Skeletal muscle tissue (tissue), 4 donors: ENCODE data around the gene CXCR2. TPM values are rescaled to one million over a fixed set of nuclear protein-coding genes. Genes with fewer than 3 reads are reported as not detected.

Source experiments
- H3K27ac ChIP-seq: one replicate; pipeline ENCODE4 v1.7.0; 2013; ENCODE audit warnings: mild to moderate bottlenecking, low read depth, low read length, inconsistent platforms
- H3K27me3 ChIP-seq, 3 donors: one replicate each; pipeline ENCODE4 v1.7.0; 2013; ENCODE audit warnings: low read length in 3 of 3; ENCODE audit not compliant: control insufficient read depth in 3 of 3, insufficient read depth in 3 of 3
- H3K36me3 ChIP-seq, 3 donors: one replicate each; pipeline ENCODE4 v1.7.0; 2013; ENCODE audit warnings: low read length in 3 of 3; ENCODE audit not compliant: control insufficient read depth in 3 of 3, insufficient read depth in 3 of 3
- H3K4me1 ChIP-seq, 3 donors: one replicate each; pipeline ENCODE4 v1.7.0; 2013; ENCODE audit warnings: low read length in 3 of 3, mild to moderate bottlenecking in 3 of 3; ENCODE audit not compliant: control insufficient read depth in 3 of 3, insufficient read depth in 3 of 3
- H3K4me3 ChIP-seq, 3 donors: one replicate each; pipeline ENCODE4 v1.7.0; 2013; ENCODE audit warnings: low read length in 3 of 3
- H3K9ac ChIP-seq, 3 donors: one replicate each; pipeline ENCODE4 v1.7.0; 2013; ENCODE audit warnings: low read length in 3 of 3, mild to moderate bottlenecking in 3 of 3, moderate library complexity in 2 of 3, low read depth in 1 of 3
- H3K9me3 ChIP-seq, 3 donors: one replicate each; pipeline ENCODE4 v1.7.0; 2013; ENCODE audit warnings: low read length in 3 of 3; ENCODE audit not compliant: control insufficient read depth in 3 of 3
- total RNA-seq: library from RNA; depleted of rRNA; stranded (reverse); fragments of >200 nt; gene quantifications from one replicate; pipeline ENCODE4 v1.2.3, GENCODE V29; 2014
- donor health status: Osteomylitis.

Gene CXCR2
- total RNA-seq, 1 donor from 2014 or later: under 0.01 TPM

GRCh38 chr2:218128781-218129457 is 3.1 kb downstream of the CXCR2 start:
- Histone ChIP-seq H3K27ac (no peak overlapping the region), H3K4me3 (no peak overlapping the region), H3K36me3 (no peaks in the 10 kb centered on the region), H3K27me3 (peaks cover 3 to 18% (median 6%) of the 10 kb centered on the region in 3 donors), H3K9me3 (no peaks in the 10 kb centered on the region), H3K4me1 (no peaks in the 10 kb centered on the region), H3K9ac (no peak overlapping the region)

GRCh38 chr2:218129458-218130135 is 3.8 kb downstream of the CXCR2 start:
- Histone ChIP-seq H3K4me3 (no peak overlapping the region), H3K4me1 (no peaks in the 10 kb centered on the region), H3K9me3 (no peaks in the 10 kb centered on the region), H3K27ac (no peak overlapping the region), H3K36me3 (no peaks in the 10 kb centered on the region), H3K9ac (no peak overlapping the region), H3K27me3 (peaks cover 3 to 16% (median 6%) of the 10 kb centered on the region in 3 donors)

GRCh38 chr2:218130377-218130776 is 4.5 kb downstream of the CXCR2 start:
- no peaks in the 10 kb centered on the region for H3K9me3 ChIP-seq
- peaks cover 6 to 12% (median 7%) of the 10 kb centered on the region in 3 donors for H3K27me3 ChIP-seq
- no peaks in the 10 kb centered on the region for H3K36me3 ChIP-seq
- H3K4me1 ChIP-seq: no peaks in the 10 kb centered on the region
- H3K4me3 ChIP-seq: no peak overlapping the region
- no peak overlapping the region for H3K27ac ChIP-seq
- H3K9ac ChIP-seq: no peak overlapping the region

- Histone ChIP-seq H3K9ac (no peak overlapping the region), H3K4me1 (no peaks in the 10 kb centered on the region), H3K27ac (no peak overlapping the region)
These were observed 5.0 kb downstream of the CXCR2 start for GRCh38 chr2:218130822-218131221.

GRCh38 chr2:218137514-218137913 is 11.7 kb downstream of the CXCR2 start:
- H3K4me3 ChIP-seq: no peak overlapping the region
- H3K9me3 ChIP-seq: no peaks in the 10 kb centered on the region
- no peaks in the 10 kb centered on the region for H3K4me1 ChIP-seq
- no peak overlapping the region for H3K9ac ChIP-seq
- no peak overlapping the region for H3K27ac ChIP-seq
- H3K27me3 ChIP-seq: peaks cover 16 to 31% (median 29%) of the 10 kb centered on the region in 3 donors
- no peaks in the 10 kb centered on the region for H3K36me3 ChIP-seq

More at GRCh38 chr2:218130822-218131221, 5.0 kb downstream of the CXCR2 start:
- H3K36me3 ChIP-seq: no peaks in the 10 kb centered on the region
- no peak overlapping the region for H3K4me3 ChIP-seq
- H3K27me3 ChIP-seq: peaks cover 8 to 14% (median 9%) of the 10 kb centered on the region in 3 donors
- H3K9me3 ChIP-seq: no peaks in the 10 kb centered on the region

GRCh38 chr2:218138047-218138446 is 12.2 kb downstream of the CXCR2 start:
- Histone ChIP-seq H3K27me3 (peaks cover 16 to 33% (median 31%) of the 10 kb centered on the region in 3 donors), H3K9ac (no peak overlapping the region), H3K4me1 (no peaks in the 10 kb centered on the region), H3K36me3 (no peaks in the 10 kb centered on the region), H3K27ac (no peak overlapping the region), H3K9me3 (no peaks in the 10 kb centered on the region), H3K4me3 (no peak overlapping the region)

GRCh38 chr2:218145124-218145523 is 19.3 kb downstream of the CXCR2 start:
- no peaks in the 10 kb centered on the region for H3K9me3 ChIP-seq
- H3K36me3 ChIP-seq: no peaks in the 10 kb centered on the region
- no peak overlapping the region for H3K4me3 ChIP-seq
- H3K9ac ChIP-seq: no peak overlapping the region
- no peak overlapping the region for H3K27ac ChIP-seq
- peaks cover 0 to 14% (median 0%) of the 10 kb centered on the region in 3 donors for H3K27me3 ChIP-seq
- H3K4me1 ChIP-seq: no peaks in the 10 kb centered on the region

GRCh38 chr2:218146056-218146455 is 20.2 kb downstream of the CXCR2 start:
- H3K4me3 ChIP-seq: no peak overlapping the region
- peaks cover 0 to 17% (median 0%) of the 10 kb centered on the region in 3 donors for H3K27me3 ChIP-seq
- no peaks in the 10 kb centered on the region for H3K36me3 ChIP-seq
- no peaks in the 10 kb centered on the region for H3K9me3 ChIP-seq
- H3K9ac ChIP-seq: no peak overlapping the region
- H3K4me1 ChIP-seq: no peaks in the 10 kb centered on the region
- H3K27ac ChIP-seq: no peak overlapping the region

- Histone ChIP-seq H3K27ac (no peak overlapping the region), H3K4me3 (no peak overlapping the region), H3K27me3 (peaks cover 0 to 20% (median 0%) of the 10 kb centered on the region in 3 donors), H3K36me3 (no peaks in the 10 kb centered on the region), H3K9ac (no peak overlapping the region), H3K4me1 (no peaks in the 10 kb centered on the region), H3K9me3 (no peaks in the 10 kb centered on the region)
These were observed 23.3 kb downstream of the CXCR2 start for GRCh38 chr2:218149098-218149497.

GRCh38 chr2:218149848-218150440 is 24.1 kb downstream of the CXCR2 start:
- H3K27me3 ChIP-seq: peaks cover 0 to 20% (median 0%) of the 10 kb centered on the region in 3 donors
- H3K4me3 ChIP-seq: no peak overlapping the region
- no peaks in the 10 kb centered on the region for H3K9me3 ChIP-seq
- H3K4me1 ChIP-seq: no peaks in the 10 kb centered on the region
- H3K9ac ChIP-seq: no peak overlapping the region
- no peaks in the 10 kb centered on the region for H3K36me3 ChIP-seq
- no peak overlapping the region for H3K27ac ChIP-seq
